ENCODE measurements around the gene TFDP1. TPM values are rescaled to one million over a fixed set of nuclear protein-coding genes. Genes with fewer than 3 reads are reported as not detected.

TFDP1 gene
- total RNA-seq, 1 donor, result 102 TPM

- TF ChIP-seq, protein P1, sequence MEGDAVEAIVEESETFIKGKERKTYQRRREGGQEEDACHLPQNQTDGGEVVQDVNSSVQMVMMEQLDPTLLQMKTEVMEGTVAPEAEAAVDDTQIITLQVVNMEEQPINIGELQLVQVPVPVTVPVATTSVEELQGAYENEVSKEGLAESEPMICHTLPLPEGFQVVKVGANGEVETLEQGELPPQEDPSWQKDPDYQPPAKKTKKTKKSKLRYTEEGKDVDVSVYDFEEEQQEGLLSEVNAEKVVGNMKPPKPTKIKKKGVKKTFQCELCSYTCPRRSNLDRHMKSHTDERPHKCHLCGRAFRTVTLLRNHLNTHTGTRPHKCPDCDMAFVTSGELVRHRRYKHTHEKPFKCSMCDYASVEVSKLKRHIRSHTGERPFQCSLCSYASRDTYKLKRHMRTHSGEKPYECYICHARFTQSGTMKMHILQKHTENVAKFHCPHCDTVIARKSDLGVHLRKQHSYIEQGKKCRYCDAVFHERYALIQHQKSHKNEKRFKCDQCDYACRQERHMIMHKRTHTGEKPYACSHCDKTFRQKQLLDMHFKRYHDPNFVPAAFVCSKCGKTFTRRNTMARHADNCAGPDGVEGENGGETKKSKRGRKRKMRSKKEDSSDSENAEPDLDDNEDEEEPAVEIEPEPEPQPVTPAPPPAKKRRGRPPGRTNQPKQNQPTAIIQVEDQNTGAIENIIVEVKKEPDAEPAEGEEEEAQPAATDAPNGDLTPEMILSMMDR (IDR thresholded peaks at IDR 0.05; ENCODE audit: insufficient read depth, low read length), result no peak
- no peak overlapping the region for H3K4me3 ChIP-seq (ENCODE audit: low read depth, low read length)
- no peak for DNase-seq (ENCODE audit: low read depth)
Observed at GRCh38 chr13:113653264-113654174, 69.0 kb downstream of the TFDP1 start.

DNA sequence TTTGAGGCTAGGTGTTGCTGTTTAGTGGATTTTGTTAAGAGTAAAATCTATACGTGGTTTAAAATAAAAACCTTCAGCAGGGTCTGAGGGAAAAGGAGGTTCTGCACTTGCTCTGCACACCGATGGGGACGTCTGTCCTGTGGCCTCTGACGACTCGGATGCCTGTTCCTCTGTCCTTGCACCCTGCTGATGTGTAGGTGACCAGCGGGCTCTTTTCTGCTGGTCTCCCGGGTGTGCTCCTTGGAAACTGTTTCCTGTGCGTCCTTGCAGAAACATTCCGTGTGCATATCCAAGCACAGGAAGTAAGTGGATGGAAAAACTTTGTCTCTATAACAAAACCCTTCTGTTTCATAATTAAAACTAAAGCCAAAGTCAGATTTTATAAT, 69.6 kb downstream of the TFDP1 start:
- no peak for DNase-seq (ENCODE audit: low read depth)
- TF ChIP-seq, protein P1 (IDR thresholded peaks at IDR 0.05; ENCODE audit: insufficient read depth, low read length), result no peak
- no peak overlapping the region for H3K4me3 ChIP-seq (ENCODE audit: low read depth, low read length)

- TF ChIP-seq, protein P1 (IDR thresholded peaks at IDR 0.05; ENCODE audit: insufficient read depth, low read length), result no peak
- no peak overlapping the region for H3K4me3 ChIP-seq (ENCODE audit: low read depth, low read length)
- no peak for DNase-seq (ENCODE audit: low read depth)
Observed at GRCh38 chr13:113654591-113655345, 70.2 kb downstream of the TFDP1 start.

- no peak overlapping the region for H3K4me3 ChIP-seq (ENCODE audit: low read depth, low read length)
- no peak for DNase-seq (ENCODE audit: low read depth)
- TF ChIP-seq, protein P1 (IDR thresholded peaks at IDR 0.05; ENCODE audit: insufficient read depth, low read length), result no peak
Observed at GRCh38 chr13:113655346-113656002, 70.9 kb downstream of the TFDP1 start.

- TF ChIP-seq, protein P1 (IDR thresholded peaks at IDR 0.05; ENCODE audit: insufficient read depth, low read length), result no peak
- DNase-seq (ENCODE audit: low read depth), result no peak
- H3K4me3 ChIP-seq (ENCODE audit: low read depth, low read length), result no peak overlapping the region
Observed at GRCh38 chr13:113656003-113656588, 71.5 kb downstream of the TFDP1 start.

Data from fibroblast of the aortic adventitia (primary cell).